NB4 (cell line): Measurements from ENCODE around the gene AHRR.

Source experiments
- DNase-seq: peaks from one replicate; pipeline ENCODE4 v3.0.0; 2010; ENCODE audit warnings: low read depth
- H3K4me3 ChIP-seq: one replicate; pipeline ENCODE4 v1.5.1; 2011; ENCODE audit warnings: mild to moderate bottlenecking, low read depth, low read length, moderate library complexity
- MYC ChIP-seq: IDR thresholded peaks from 2 replicates; pipeline ENCODE4 v1.6.1; 2011; ENCODE audit warnings: low read depth, low read length
- POLR2A ChIP-seq: IDR thresholded peaks from 2 replicates; pipeline ENCODE4 v1.6.1; 2011; ENCODE audit warnings: mild to moderate bottlenecking; ENCODE audit not compliant: insufficient read length; ENCODE audit errors: extremely low read depth
- TF ChIP-seq, protein P1 (sequence below): IDR thresholded peaks from one replicate; pipeline ENCODE4 v1.5.1; 2012; ENCODE audit warnings: low read depth, low read length
- TF ChIP-seq, protein P2 (sequence below): IDR thresholded peaks from 2 replicates; pipeline ENCODE4 v1.6.1; 2011; ENCODE audit warnings: low read depth, low read length

Gene AHRR

DNA sequence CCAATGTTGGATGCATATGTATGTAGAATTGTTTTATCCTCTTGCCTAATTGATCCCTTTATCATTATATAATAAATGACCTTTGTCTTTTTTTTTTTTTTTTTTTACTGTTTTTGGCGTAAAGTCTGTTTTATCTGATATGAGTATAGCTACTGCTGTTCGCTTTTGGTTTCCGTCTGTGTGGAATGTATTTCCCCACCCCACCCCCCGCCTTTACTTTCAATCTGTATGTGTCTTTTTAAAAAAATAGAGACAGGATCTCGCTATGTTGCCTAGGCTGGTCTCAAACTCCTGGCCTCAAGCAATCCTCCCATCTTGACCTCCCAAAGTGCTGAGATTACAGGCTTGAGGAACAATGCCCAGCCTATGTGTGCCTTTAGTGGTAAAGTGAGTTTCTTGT, 11.3 kb downstream of the AHRR start:
- H3K4me3 ChIP-seq, result no peak overlapping the region
- no peak for DNase-seq
- TF ChIP-seq POLR2A (no peak), MYC (no peak)
- TF ChIP-seq, protein P1, sequence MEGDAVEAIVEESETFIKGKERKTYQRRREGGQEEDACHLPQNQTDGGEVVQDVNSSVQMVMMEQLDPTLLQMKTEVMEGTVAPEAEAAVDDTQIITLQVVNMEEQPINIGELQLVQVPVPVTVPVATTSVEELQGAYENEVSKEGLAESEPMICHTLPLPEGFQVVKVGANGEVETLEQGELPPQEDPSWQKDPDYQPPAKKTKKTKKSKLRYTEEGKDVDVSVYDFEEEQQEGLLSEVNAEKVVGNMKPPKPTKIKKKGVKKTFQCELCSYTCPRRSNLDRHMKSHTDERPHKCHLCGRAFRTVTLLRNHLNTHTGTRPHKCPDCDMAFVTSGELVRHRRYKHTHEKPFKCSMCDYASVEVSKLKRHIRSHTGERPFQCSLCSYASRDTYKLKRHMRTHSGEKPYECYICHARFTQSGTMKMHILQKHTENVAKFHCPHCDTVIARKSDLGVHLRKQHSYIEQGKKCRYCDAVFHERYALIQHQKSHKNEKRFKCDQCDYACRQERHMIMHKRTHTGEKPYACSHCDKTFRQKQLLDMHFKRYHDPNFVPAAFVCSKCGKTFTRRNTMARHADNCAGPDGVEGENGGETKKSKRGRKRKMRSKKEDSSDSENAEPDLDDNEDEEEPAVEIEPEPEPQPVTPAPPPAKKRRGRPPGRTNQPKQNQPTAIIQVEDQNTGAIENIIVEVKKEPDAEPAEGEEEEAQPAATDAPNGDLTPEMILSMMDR, result no peak
- TF ChIP-seq, protein P2, sequence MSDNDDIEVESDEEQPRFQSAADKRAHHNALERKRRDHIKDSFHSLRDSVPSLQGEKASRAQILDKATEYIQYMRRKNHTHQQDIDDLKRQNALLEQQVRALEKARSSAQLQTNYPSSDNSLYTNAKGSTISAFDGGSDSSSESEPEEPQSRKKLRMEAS, result no peak

DNA sequence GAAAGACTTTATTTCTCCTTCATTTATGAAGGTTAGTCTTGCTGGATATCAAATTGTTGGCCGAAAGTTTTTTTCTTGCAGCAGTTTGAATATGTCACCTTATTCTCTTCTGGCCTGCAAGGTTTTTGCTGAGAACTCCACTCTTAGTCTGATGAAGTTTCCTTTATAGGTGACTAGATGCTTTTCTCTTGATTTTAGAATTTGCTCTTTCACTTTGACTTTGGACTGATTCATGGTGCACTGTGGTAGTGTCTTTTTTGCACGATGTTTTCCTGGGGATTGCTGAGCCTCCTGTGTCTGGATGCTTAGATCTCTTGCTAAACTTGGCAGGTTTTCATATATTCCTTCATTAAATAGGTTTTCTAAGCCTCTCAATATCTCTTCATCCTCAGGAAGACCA, 12.4 kb downstream of the AHRR start:
- no peak overlapping the region for H3K4me3 ChIP-seq
- TF ChIP-seq MYC (no peak), POLR2A (no peak)
- TF ChIP-seq, protein P2, result no peak
- TF ChIP-seq, protein P1, result no peak
- no peak for DNase-seq

DNA sequence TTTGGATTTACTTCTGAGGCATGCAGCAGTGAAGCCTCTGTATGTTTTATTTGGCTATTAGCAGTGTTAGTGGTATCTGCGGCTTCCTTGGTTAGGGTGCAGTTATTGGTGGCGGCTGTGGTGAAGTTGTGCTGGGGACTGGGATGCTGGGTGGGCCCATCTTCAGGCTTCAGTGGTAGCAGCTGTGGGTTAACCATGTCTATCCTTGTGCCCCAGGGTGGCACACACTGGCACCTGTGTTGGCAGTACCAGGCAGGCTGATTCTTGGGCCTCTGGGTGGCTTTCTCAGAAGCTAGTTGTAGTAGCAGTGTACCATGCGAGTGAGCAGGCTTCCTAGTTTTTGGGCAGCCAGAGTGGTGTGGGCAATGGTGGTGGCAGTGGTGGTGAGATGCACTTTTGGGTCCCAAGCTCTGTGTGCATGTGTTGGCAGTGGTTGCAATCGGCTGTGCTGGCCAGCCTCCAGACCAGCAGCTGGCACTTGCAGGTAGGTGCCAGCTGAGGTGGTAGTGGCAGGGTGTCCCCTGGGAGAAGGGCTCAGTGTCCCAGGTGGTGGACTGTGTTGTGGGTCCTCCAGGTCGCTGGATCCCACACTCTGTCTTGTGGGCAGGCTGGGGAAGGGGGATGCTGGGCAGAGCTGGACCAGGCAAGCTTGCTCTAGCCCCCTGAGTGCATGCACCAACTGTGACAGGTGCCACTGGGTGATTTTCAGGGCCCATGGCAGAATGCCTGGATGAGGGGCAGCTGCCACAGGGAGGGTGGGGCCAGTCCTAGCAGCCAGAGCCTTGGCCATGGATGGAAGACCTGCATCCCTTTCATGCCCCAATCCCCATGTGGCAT, 13.6 kb downstream of the AHRR start:
- no peak for TF ChIP-seq POLR2A
- TF ChIP-seq, protein P1, result no peak
- TF ChIP-seq, protein P2, result no peak
- TF ChIP-seq MYC, result no peak
- H3K4me3 ChIP-seq, result no peak overlapping the region
- DNase-seq, result no peak

DNA sequence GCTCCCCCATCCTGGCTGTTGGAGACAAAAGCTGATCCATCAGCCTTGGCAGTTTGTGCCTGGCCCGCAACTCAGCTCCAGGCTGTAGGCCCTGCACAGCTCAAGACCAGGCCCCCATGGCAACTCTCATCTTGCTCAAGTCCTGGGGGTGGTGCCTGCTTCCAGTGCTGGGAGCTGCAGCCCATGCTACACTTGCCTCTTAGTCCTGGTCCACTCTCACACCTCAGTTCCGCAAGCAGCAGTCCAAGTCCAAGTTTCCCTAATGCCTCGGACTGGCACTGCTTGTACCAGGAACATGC, 14.2 kb downstream of the AHRR start:
- no peak for TF ChIP-seq POLR2A
- no peak for TF ChIP-seq MYC
- TF ChIP-seq, protein P1, result no peak
- TF ChIP-seq, protein P2, result no peak
- H3K4me3 ChIP-seq, result no peak overlapping the region
- DNase-seq, result no peak

DNA sequence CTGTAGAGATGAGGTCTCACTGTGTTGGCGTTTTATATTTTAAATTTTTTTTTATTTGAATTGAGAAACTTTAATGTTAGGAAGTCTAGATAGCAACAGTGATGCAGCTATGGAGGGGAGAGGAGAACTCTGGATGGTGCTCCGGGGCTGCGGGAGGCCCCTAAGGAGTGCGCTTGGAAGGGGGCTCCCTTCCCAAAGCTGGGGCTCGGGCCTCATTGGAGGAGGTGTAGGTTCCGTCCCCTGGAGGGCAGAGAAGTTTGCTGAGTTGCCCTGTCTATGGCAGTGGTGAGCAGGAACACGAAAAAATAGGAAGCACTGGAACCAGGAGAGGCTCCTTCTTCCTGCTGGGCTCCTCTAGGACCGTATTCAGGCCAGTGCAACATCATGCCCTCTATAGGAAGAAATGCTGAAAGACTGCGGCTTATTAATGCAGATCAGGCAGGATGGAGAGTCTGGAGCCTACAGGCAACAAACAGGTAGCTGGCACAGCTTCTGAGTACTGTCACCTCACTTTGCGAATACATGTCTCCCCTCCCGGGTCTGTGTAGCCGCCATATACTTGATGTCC, 16.1 kb downstream of the AHRR start:
- DNase-seq, result peak; percentile 37
- no peak overlapping the region for H3K4me3 ChIP-seq
- TF ChIP-seq MYC (no peak), POLR2A (no peak)
- TF ChIP-seq, protein P2, result no peak
- TF ChIP-seq, protein P1, result no peak
